NB4 (cell line): Measurements from ENCODE around the gene FLT1.
A peak's percentile ranks its signal among the peaks of the same experiment; 100 is the strongest.

ENCODE experiments used
- DNase-seq: peaks from one replicate; pipeline ENCODE4 v3.0.0; 2010; ENCODE audit warnings: low read depth
- H3K4me3 ChIP-seq: one replicate; pipeline ENCODE4 v1.5.1; 2011; ENCODE audit warnings: mild to moderate bottlenecking, low read depth, low read length, moderate library complexity
- MYC ChIP-seq: IDR thresholded peaks from 2 replicates; pipeline ENCODE4 v1.6.1; 2011; ENCODE audit warnings: low read depth, low read length
- POLR2A ChIP-seq: IDR thresholded peaks from 2 replicates; pipeline ENCODE4 v1.6.1; 2011; ENCODE audit warnings: mild to moderate bottlenecking; ENCODE audit not compliant: insufficient read length; ENCODE audit errors: extremely low read depth
- TF ChIP-seq, protein P1 (sequence below): IDR thresholded peaks from 2 replicates; pipeline ENCODE4 v1.6.1; 2011; ENCODE audit warnings: low read depth, low read length
- TF ChIP-seq, protein P2 (sequence below): IDR thresholded peaks from one replicate; pipeline ENCODE4 v1.5.1; 2012; ENCODE audit warnings: low read depth, low read length

FLT1 gene

GRCh38 chr13:28327373-28328270, 167.3 kb downstream of the FLT1 start:
- TF ChIP-seq MYC, result no peak
- TF ChIP-seq, protein P1, sequence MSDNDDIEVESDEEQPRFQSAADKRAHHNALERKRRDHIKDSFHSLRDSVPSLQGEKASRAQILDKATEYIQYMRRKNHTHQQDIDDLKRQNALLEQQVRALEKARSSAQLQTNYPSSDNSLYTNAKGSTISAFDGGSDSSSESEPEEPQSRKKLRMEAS, result 0 out of 2 replicates have a peak, but pooled peaks have one; percentile 14
- H3K4me3 ChIP-seq, result no peak overlapping the region
- no peak for DNase-seq

DNA sequence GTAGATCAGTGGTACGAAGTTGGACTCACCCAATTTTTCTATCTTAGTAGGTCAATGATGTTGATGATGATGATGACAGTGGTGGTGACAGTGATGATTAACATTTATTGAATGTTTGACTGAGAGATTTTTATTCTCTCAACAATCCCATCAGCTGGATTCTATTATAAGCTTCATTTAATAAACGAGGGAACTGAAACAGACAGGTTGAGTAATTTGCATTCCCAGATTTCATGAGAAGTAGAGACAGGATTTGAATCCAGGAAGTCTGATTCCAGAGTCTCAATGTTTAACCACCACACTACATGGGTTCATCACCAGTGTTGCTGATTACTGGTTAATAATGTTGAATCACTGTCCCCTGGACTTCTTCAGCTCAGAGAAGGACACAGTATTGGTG, 168.9 kb downstream of the FLT1 start:
- TF ChIP-seq, protein P2, sequence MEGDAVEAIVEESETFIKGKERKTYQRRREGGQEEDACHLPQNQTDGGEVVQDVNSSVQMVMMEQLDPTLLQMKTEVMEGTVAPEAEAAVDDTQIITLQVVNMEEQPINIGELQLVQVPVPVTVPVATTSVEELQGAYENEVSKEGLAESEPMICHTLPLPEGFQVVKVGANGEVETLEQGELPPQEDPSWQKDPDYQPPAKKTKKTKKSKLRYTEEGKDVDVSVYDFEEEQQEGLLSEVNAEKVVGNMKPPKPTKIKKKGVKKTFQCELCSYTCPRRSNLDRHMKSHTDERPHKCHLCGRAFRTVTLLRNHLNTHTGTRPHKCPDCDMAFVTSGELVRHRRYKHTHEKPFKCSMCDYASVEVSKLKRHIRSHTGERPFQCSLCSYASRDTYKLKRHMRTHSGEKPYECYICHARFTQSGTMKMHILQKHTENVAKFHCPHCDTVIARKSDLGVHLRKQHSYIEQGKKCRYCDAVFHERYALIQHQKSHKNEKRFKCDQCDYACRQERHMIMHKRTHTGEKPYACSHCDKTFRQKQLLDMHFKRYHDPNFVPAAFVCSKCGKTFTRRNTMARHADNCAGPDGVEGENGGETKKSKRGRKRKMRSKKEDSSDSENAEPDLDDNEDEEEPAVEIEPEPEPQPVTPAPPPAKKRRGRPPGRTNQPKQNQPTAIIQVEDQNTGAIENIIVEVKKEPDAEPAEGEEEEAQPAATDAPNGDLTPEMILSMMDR, result no peak
- no peak for TF ChIP-seq MYC
- TF ChIP-seq, protein P1, result no peak
- no peak for TF ChIP-seq POLR2A
- DNase-seq, result no peak

GRCh38 chr13:28325022-28325421, 169.9 kb downstream of the FLT1 start:
- TF ChIP-seq, protein P1, result no peak
- TF ChIP-seq, protein P2, result no peak
- no peak for TF ChIP-seq MYC
- no peak for TF ChIP-seq POLR2A
- no peak for DNase-seq
- no peak overlapping the region for H3K4me3 ChIP-seq

More for the DNA sequence above, 168.9 kb downstream of the FLT1 start:
- H3K4me3 ChIP-seq, result no peak overlapping the region

DNA sequence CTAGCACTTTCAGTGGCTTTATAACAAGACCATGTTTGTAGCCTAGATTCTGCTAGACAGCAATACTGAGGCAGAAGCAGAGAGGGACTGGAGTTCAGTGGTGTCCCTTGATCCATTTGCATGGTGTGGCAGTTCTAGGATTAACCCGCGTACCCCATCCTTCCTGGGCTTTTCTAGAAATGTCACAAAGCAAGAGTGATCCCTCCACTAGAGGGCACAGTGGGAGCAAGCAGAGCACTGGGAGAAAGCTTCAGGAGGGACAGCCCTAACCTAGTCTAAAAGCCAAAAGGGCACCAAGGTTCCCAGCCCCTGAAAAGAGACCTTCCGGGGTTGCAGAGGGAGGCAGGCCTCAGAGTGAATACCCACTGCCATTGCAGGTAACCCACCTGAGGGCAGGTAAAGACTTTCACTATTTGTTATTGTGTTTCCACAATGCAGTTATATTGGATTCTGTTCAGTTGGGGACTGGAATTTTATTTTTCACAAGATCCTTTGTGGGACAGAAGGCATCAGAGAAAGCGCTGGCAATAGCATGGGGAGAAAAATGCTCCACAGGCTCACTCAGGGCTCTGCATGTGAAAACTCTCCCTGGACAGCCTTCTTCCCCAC, 170.6 kb downstream of the FLT1 start:
- H3K4me3 ChIP-seq, result no peak overlapping the region
- DNase-seq, result peak; percentile 82
- TF ChIP-seq, protein P2, result peak; percentile 95
- TF ChIP-seq, protein P1, result no peak

DNA sequence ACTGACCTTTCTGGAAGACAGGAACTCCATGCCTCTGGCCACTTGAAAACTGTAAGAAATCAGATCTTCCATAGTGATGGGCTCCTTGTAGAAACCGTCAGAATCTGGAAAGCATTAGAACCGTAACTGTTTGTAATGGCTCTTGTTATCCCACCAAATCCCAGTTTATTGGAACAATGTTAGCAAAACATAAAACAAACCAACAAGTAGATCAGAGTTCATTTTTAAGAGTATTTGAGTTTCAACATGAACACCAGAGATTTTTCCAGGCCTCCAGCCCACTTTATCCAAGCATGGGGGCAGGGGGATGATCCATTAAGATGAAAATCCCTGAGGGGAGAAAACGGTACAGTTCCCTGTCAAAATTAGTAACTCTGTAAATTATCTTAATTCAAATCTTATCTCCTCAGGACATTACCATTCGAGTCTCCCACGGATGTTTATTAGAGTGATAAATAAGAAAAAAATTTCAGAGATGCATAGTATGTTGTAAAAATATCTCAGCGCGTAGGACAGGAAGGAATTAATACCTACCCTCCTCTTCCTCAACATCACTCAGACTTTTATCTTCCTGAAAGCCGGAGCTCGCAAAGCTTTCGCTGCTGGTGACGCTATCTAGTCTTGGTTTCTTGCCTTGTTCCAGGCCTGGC, 172.5 kb downstream of the FLT1 start:
- TF ChIP-seq, protein P1, result no peak
- TF ChIP-seq POLR2A, result no peak
- TF ChIP-seq MYC, result no peak
- TF ChIP-seq, protein P2, result no peak
- no peak for DNase-seq
- H3K4me3 ChIP-seq, result no peak overlapping the region

DNA sequence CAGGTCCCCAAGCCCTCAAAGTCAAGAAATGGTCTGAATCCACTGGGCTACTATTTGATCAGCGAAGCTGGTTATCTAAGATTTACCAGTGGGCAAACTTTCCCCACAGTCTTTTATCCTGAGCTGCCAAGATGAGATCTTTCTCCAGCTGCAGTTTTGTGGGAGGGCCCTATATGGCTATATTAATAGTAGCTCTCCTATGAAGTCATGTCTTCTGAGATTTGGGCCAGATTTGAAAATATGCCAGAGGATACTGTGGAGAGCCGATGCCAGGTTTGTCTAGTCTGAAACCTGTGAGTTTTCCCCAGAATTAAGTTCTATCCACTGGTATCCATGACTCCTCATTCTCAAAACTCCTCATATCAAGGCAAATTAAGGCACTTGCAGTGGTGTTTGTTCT, 173.2 kb downstream of the FLT1 start:
- no peak overlapping the region for H3K4me3 ChIP-seq
- TF ChIP-seq MYC (no peak), POLR2A (no peak)
- TF ChIP-seq, protein P1, result no peak
- TF ChIP-seq, protein P2, result no peak
- no peak for DNase-seq
